Vagina (tissue), 2 donors: ENCODE results near the gene AP2M1.

Source experiments
- POLR2A ChIP-seq, 2 donors: fragments of 450-650 bp; IDR thresholded peaks; one replicate each; pipeline ENCODE4 v1.6.1; 2017; ENCODE audit warnings: antibody characterized with exemption in 2 of 2, mild to moderate bottlenecking in 2 of 2, moderate library complexity in 2 of 2
- POLR2AphosphoS5 ChIP-seq, 2 donors: sonication (generic); formaldehyde crosslinking; IDR thresholded peaks; one replicate each; pipeline ENCODE4 v1.9.0; 2017; ENCODE audit warnings: antibody characterized with exemption in 2 of 2, mild to moderate bottlenecking in 2 of 2, low read depth in 1 of 2; ENCODE audit not compliant: insufficient read depth in 1 of 2
- TF ChIP-seq, protein P1 (sequence below), 3 experiments: fragments of 450-650 bp in 2 of 3; fragments of 200-600 bp in 1 of 3; sonication (generic) in 1 of 3; IDR thresholded peaks; one replicate each; pipeline ENCODE4 v1.5.1; 2017 to 2019; ENCODE audit warnings: antibody characterized with exemption in 3 of 3, mild to moderate bottlenecking in 2 of 3, moderate library complexity in 2 of 3

- TF ChIP-seq, protein P1, sequence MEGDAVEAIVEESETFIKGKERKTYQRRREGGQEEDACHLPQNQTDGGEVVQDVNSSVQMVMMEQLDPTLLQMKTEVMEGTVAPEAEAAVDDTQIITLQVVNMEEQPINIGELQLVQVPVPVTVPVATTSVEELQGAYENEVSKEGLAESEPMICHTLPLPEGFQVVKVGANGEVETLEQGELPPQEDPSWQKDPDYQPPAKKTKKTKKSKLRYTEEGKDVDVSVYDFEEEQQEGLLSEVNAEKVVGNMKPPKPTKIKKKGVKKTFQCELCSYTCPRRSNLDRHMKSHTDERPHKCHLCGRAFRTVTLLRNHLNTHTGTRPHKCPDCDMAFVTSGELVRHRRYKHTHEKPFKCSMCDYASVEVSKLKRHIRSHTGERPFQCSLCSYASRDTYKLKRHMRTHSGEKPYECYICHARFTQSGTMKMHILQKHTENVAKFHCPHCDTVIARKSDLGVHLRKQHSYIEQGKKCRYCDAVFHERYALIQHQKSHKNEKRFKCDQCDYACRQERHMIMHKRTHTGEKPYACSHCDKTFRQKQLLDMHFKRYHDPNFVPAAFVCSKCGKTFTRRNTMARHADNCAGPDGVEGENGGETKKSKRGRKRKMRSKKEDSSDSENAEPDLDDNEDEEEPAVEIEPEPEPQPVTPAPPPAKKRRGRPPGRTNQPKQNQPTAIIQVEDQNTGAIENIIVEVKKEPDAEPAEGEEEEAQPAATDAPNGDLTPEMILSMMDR (IDR thresholded peaks at IDR 0.05), result no peak
- TF ChIP-seq POLR2A (IDR thresholded peaks at IDR 0.05) (no peak), POLR2AphosphoS5 (IDR thresholded peaks at IDR 0.05; ENCODE audit: insufficient read depth in 1 of 2, low read depth in 1 of 2) (no peak)
These were observed 44.2 kb downstream of the AP2M1 start for GRCh38 chr3:184218814-184219213.
